Calu3 (cell line): ENCODE measurements around the gene MSANTD7. TPM values are rescaled to one million over a fixed set of nuclear protein-coding genes. Genes with fewer than 3 reads are reported as not detected.

Experiments
- BruUV-seq: library from RNA; stranded (reverse); fragments of 400-500 nt; replicated peaks from 2 replicates; lab custom pipeline; 2021; lab: Mats Ljungman, UMichigan
- CTCF ChIA-PET: fragments of 300-600 bp; sonication (Branson Sonifier 250); formaldehyde crosslinking; loops from one replicate; lab custom pipeline; 2022; ENCODE audit warnings: antibody characterized with exemption; lab: Charles Lee
- DNase-seq: peaks from one replicate; pipeline ENCODE4 v3.0.0; 2022
- H3K27ac Mint-ChIP-seq: one replicate; pipeline ENCODE4 v1.8.0; 2022; ENCODE audit warnings: mixed read lengths; ENCODE audit not compliant: unreplicated experiment
- H3K27me3 Mint-ChIP-seq: one replicate; pipeline ENCODE4 v1.8.0; 2022; ENCODE audit warnings: mixed read lengths; ENCODE audit not compliant: unreplicated experiment
- H3K36me3 Mint-ChIP-seq: one replicate; pipeline ENCODE4 v1.8.0; 2022; ENCODE audit warnings: mild to moderate bottlenecking, moderate library complexity, mixed read lengths; ENCODE audit not compliant: insufficient read depth, unreplicated experiment
- H3K4me1 Mint-ChIP-seq: one replicate; pipeline ENCODE4 v1.8.0; 2022; ENCODE audit warnings: mild to moderate bottlenecking, low read depth, mixed read lengths; ENCODE audit not compliant: unreplicated experiment
- H3K4me3 Mint-ChIP-seq: one replicate; pipeline ENCODE4 v1.8.0; 2022; ENCODE audit warnings: mild to moderate bottlenecking, low read depth, moderate library complexity, mixed read lengths; ENCODE audit not compliant: unreplicated experiment
- H3K9me3 Mint-ChIP-seq: one replicate; pipeline ENCODE4 v1.8.0; 2022; ENCODE audit warnings: low read depth, mixed read lengths; ENCODE audit not compliant: unreplicated experiment
- intact Hi-C: fragments of 100-400 bp; cut with micrococcal nuclease; formaldehyde crosslinking; loops from one replicate; pipeline ENCODE4 v1.10.0; 2022; ENCODE audit not compliant: unreplicated experiment
- total RNA-seq: library from RNA; stranded (reverse); gene quantifications from 2 replicates; pipeline ENCODE4 v1.2.3, GENCODE V29; 2022
- TF ChIP-seq, protein P1 (sequence below): fragments of 200-600 bp; IDR thresholded peaks from one replicate; pipeline ENCODE4 v1.8.0; 2022; ENCODE audit warnings: antibody characterized with exemption; ENCODE audit not compliant: unreplicated experiment

MSANTD7 gene
- total RNA-seq, 1 experiment from 2014 or later: 21.9 TPM

DNA sequence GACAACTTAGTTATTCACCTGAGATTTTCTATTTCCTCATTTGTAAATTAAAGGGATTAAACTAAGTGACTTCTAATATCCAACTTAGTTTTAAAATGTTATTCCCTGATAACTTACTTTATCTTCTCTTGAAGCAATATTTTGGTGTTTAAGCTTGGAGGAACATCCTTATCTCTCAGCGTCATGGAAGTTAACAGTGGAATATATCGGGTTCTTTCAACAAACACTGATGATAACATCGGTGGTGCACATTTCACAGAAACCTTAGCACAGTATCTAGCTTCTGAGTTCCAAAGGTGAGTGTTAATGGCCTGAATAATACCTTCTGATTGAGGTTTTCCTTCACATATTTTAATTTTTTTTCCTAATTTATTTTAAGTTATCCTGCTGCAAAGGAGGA, 14.1 kb downstream of the MSANTD7 start:
- peaks cover 19% of the 10 kb centered on the region for H3K36me3 Mint-ChIP-seq
- no peak overlapping the region for H3K27ac Mint-ChIP-seq
- BruUV-seq: no TSS peak
- no peak overlapping the region for H3K4me3 Mint-ChIP-seq
- no peaks in the 10 kb centered on the region for H3K9me3 Mint-ChIP-seq
- H3K4me1 Mint-ChIP-seq: no peaks in the 10 kb centered on the region
- H3K27me3 Mint-ChIP-seq: no peaks in the 10 kb centered on the region
- TF ChIP-seq, protein P1, sequence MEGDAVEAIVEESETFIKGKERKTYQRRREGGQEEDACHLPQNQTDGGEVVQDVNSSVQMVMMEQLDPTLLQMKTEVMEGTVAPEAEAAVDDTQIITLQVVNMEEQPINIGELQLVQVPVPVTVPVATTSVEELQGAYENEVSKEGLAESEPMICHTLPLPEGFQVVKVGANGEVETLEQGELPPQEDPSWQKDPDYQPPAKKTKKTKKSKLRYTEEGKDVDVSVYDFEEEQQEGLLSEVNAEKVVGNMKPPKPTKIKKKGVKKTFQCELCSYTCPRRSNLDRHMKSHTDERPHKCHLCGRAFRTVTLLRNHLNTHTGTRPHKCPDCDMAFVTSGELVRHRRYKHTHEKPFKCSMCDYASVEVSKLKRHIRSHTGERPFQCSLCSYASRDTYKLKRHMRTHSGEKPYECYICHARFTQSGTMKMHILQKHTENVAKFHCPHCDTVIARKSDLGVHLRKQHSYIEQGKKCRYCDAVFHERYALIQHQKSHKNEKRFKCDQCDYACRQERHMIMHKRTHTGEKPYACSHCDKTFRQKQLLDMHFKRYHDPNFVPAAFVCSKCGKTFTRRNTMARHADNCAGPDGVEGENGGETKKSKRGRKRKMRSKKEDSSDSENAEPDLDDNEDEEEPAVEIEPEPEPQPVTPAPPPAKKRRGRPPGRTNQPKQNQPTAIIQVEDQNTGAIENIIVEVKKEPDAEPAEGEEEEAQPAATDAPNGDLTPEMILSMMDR: no peak
- intact Hi-C loops: no loop called here
- DNase-seq: no peak
- CTCF ChIA-PET: no interaction called here

DNA sequence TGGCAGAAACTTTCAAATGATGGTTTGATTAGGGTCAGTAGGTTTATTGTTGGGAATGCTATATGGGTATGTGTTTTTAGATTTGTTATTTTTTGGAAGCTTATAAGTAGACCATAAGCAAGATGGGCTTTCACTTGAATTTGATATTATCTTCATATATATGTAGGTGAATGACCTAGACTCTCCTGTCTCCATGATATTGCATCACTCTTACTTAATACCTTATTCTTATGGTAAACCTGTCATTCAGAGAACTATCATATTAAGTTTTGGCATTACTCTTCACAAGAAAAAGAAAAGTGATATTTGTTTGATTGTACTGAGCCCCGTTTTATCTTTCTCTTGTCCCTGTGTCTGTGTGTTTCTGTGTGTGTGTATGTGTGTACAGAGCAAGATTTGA, 17.3 kb downstream of the MSANTD7 start:
- peaks cover 6% of the 10 kb centered on the region for H3K4me1 Mint-ChIP-seq
- H3K27ac Mint-ChIP-seq: no peak overlapping the region
- no peak for DNase-seq
- CTCF ChIA-PET: no interaction called here
- H3K27me3 Mint-ChIP-seq: no peaks in the 10 kb centered on the region
- H3K4me3 Mint-ChIP-seq: no peak overlapping the region
- TF ChIP-seq, protein P1: no peak
- no TSS peak for BruUV-seq
- no peaks in the 10 kb centered on the region for H3K9me3 Mint-ChIP-seq
- H3K36me3 Mint-ChIP-seq: peaks cover 16% of the 10 kb centered on the region
- intact Hi-C loops: no loop called here

DNA sequence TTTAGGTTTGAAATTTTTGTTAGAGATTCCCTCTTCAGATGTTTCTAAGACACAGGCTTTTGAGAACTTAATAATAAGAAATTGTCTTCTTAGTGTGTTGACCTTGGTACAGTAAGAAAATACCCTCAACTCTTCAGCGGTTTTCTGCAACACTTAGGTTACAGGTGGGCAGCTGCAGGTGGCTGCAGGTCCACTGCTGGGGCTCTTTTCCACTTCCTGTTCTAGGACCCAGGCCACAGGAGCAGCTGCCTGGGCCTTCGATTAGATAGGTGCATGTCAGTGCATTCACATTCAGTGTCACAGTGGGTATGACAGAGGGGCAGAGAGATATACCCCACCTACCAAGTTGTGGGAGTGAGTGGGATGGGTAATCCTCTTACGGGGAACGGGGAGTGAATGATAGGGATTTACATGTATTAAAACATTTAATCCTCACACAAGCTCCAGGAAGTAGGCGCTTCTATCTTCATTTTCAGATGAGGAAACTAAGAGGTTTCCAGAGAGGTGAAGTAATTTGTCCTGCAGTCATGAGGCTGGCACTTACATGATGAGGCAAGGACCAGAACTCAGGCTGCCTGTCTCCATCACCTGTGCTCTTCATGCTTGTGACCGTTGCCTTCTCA, 20.3 kb downstream of the MSANTD7 start:
- H3K27ac Mint-ChIP-seq: no peak overlapping the region
- TF ChIP-seq, protein P1: no peak
- no peaks in the 10 kb centered on the region for H3K27me3 Mint-ChIP-seq
- no peak for DNase-seq
- no peaks in the 10 kb centered on the region for H3K9me3 Mint-ChIP-seq
- BruUV-seq: no TSS peak
- intact Hi-C loops: no loop called here
- H3K36me3 Mint-ChIP-seq: peaks cover 13% of the 10 kb centered on the region
- no peak overlapping the region for H3K4me3 Mint-ChIP-seq
- peaks cover 14% of the 10 kb centered on the region for H3K4me1 Mint-ChIP-seq
- CTCF ChIA-PET: interaction anchor here (0.6 kb wide), 1 partner anchor 631 kb away, joined by 3 read pairs; no protein-coding TSS in a partner anchor

DNA sequence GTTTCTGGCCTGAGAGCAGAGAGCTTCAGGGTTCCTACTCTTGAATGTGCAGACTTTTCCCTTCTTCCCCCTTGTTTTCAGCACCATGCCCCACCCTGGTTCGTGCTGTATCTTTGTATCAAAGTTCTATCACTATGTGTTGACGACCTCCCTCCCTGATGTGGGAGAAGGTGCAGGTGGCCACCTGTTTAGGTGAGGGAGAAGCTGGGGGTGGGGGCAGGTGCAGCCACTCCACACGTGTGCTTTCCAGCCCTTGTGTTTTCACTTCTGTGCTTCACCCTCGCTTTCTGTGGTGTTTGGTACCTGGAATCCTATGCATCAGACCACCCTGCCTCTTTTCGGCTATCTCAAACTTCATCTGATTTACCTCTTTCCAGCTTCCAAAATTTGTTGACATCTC, 20.9 kb downstream of the MSANTD7 start:
- intact Hi-C loops: no loop called here
- no peak overlapping the region for H3K27ac Mint-ChIP-seq
- no TSS peak for BruUV-seq
- CTCF ChIA-PET: interaction anchor here (0.6 kb wide), 1 partner anchor 631 kb away, joined by 3 read pairs; no protein-coding TSS in a partner anchor
- H3K4me1 Mint-ChIP-seq: peaks cover 14% of the 10 kb centered on the region
- H3K9me3 Mint-ChIP-seq: no peaks in the 10 kb centered on the region
- no peaks in the 10 kb centered on the region for H3K27me3 Mint-ChIP-seq
- peaks cover 12% of the 10 kb centered on the region for H3K36me3 Mint-ChIP-seq
- no peak overlapping the region for H3K4me3 Mint-ChIP-seq
- TF ChIP-seq, protein P1: no peak
- DNase-seq: no peak
